Trophoblast cell (in vitro differentiated cells and primary cell): ENCODE measurements around the gene TBX6.
"Not testable (repeated sequence)": the region's sequence is repeated elsewhere in the genome, so short reads cannot be mapped to it uniquely, and the experiment has no call there.

ENCODE experiments used
- DNase-seq, 2 donors: peaks; one replicate each; pipeline ENCODE4 v3.0.0-alpha.2; 2016
- H2AFZ ChIP-seq: 2 replicates; pipeline ENCODE4 v1.6.1; 2013; ENCODE audit warnings: low read length, moderate library complexity, mild to moderate bottlenecking; ENCODE audit not compliant: insufficient read depth, poor library complexity
- H2AK5ac ChIP-seq: 2 replicates; pipeline ENCODE4 v1.6.1; 2013; ENCODE audit warnings: mild to moderate bottlenecking, low read length
- H2BK120ac ChIP-seq: 2 replicates; pipeline ENCODE4 v1.6.1; 2013; ENCODE audit warnings: low read length, mild to moderate bottlenecking, moderate library complexity; ENCODE audit not compliant: insufficient read depth, poor library complexity
- H2BK12ac ChIP-seq: 2 replicates; pipeline ENCODE4 v1.6.1; 2013; ENCODE audit warnings: mild to moderate bottlenecking, low read length, moderate library complexity
- H2BK5ac ChIP-seq: 2 replicates; pipeline ENCODE4 v1.6.1; 2013; ENCODE audit warnings: low read length, low read depth, moderate library complexity, mild to moderate bottlenecking; ENCODE audit not compliant: poor library complexity
- H3K14ac ChIP-seq: 2 replicates; pipeline ENCODE4 v1.6.1; 2013; ENCODE audit warnings: mild to moderate bottlenecking, low read length
- H3K18ac ChIP-seq: 2 replicates; pipeline ENCODE4 v1.6.1; 2013; ENCODE audit warnings: mild to moderate bottlenecking, low read length
- H3K23ac ChIP-seq: 2 replicates; pipeline ENCODE4 v1.6.1; 2013; ENCODE audit warnings: low read length
- H3K27ac ChIP-seq: 2 replicates; pipeline ENCODE4 v1.5.1; 2013; ENCODE audit warnings: low read depth, mild to moderate bottlenecking, inconsistent platforms, low read length, moderate library complexity
- H3K27me3 ChIP-seq: 2 replicates; pipeline ENCODE4 v1.6.1; 2013; ENCODE audit warnings: inconsistent platforms, mild to moderate bottlenecking, low read length, moderate library complexity; ENCODE audit not compliant: insufficient read depth
- H3K36me3 ChIP-seq, 2 experiments: 1 replicate in 1 of 2; 2 replicates in 1 of 2; pipeline ENCODE4 v1.6.1; 2013; ENCODE audit warnings: low read length in 2 of 2, mild to moderate bottlenecking in 2 of 2, moderate library complexity in 1 of 2; ENCODE audit not compliant: insufficient read depth in 2 of 2, control insufficient read depth in 1 of 2
- H3K4ac ChIP-seq: 2 replicates; pipeline ENCODE4 v1.6.1; 2013; ENCODE audit warnings: low read depth, mild to moderate bottlenecking, low read length, moderate library complexity
- H3K4me1 ChIP-seq, 2 experiments: 1 replicate in 1 of 2; 2 replicates in 1 of 2; pipeline ENCODE4 v1.6.1; 2013; ENCODE audit warnings: low read length in 2 of 2, mild to moderate bottlenecking in 2 of 2, moderate library complexity in 1 of 2; ENCODE audit not compliant: insufficient read depth in 2 of 2, control insufficient read depth in 1 of 2
- H3K4me2 ChIP-seq: 2 replicates; pipeline ENCODE4 v1.6.1; 2013; ENCODE audit warnings: inconsistent platforms, mild to moderate bottlenecking, low read length, moderate library complexity
- H3K4me3 ChIP-seq: 2 replicates; pipeline ENCODE4 v1.5.1; 2013; ENCODE audit warnings: mild to moderate bottlenecking, low read depth, low read length, inconsistent platforms
- H3K79me1 ChIP-seq: one replicate; pipeline ENCODE4 v1.6.1; 2013; ENCODE audit warnings: low read length
- H3K79me2 ChIP-seq: 2 replicates; pipeline ENCODE4 v1.6.1; 2013; ENCODE audit warnings: low read length, mild to moderate bottlenecking; ENCODE audit not compliant: control insufficient read depth, insufficient read depth, poor library complexity
- H3K9ac ChIP-seq: 2 replicates; pipeline ENCODE4 v1.6.1; 2013; ENCODE audit warnings: mild to moderate bottlenecking, low read length
- H3K9me3 ChIP-seq: 2 replicates; pipeline ENCODE4 v1.6.1; 2013; ENCODE audit warnings: low read depth, mild to moderate bottlenecking, control low read depth, inconsistent platforms, low read length; ENCODE audit not compliant: insufficient read depth
- H4K12ac ChIP-seq: 2 replicates; pipeline ENCODE4 v1.6.1; 2013; ENCODE audit warnings: low read depth, mild to moderate bottlenecking, low read length, moderate library complexity
- H4K8ac ChIP-seq: 2 replicates; pipeline ENCODE4 v1.6.1; 2013; ENCODE audit warnings: low read depth, mild to moderate bottlenecking, low read length, moderate library complexity
- H4K91ac ChIP-seq: one replicate; pipeline ENCODE4 v1.6.1; 2013; ENCODE audit warnings: low read depth, mild to moderate bottlenecking, low read length, moderate library complexity
- WGBS: extraction: QIAGEN DNeasy Blood & Tissue Kit; methylation state at CpG from one replicate; pipeline ENCODE4 v1.1.7; 2013; ENCODE audit warnings: missing lambda C conversion rate; ENCODE audit not compliant: insufficient read length, insufficient coverage; ENCODE audit errors: extremely low coverage; 5-methylcytosine and 5-hydroxymethylcytosine counted together

TBX6 gene

GRCh38 chr16:30114833-30115232, 23.1 kb upstream of the TBX6 start:
- H2BK12ac ChIP-seq, H3K9ac ChIP-seq, H3K79me1 ChIP-seq, H3K4me1 ChIP-seq, H3K79me2 ChIP-seq, H2AK5ac ChIP-seq, H2AFZ ChIP-seq, H3K18ac ChIP-seq, H3K4ac ChIP-seq, H3K9me3 ChIP-seq, H3K23ac ChIP-seq, H2BK120ac ChIP-seq, H3K14ac ChIP-seq, H4K12ac ChIP-seq, H4K91ac ChIP-seq, H3K4me3 ChIP-seq, H3K4me2 ChIP-seq, DNase-seq, H2BK5ac ChIP-seq, H3K27ac ChIP-seq, H3K27me3 ChIP-seq, H4K8ac ChIP-seq: not testable (repeated sequence)
- no CpG with 5 or more reads among the region's 7 CpGs for WGBS
- peaks cover 17 to 24% of the 10 kb centered on the region in 2 experiments for H3K36me3 ChIP-seq

GRCh38 chr16:30114411-30114810, 22.7 kb upstream of the TBX6 start:
- WGBS: no CpG with 5 or more reads among the region's 11 CpGs
- Histone ChIP-seq H3K36me3 (peaks cover 19 to 24% of the 10 kb centered on the region in 2 experiments), H3K14ac (no peak overlapping the region), H3K9ac (no peak overlapping the region), H3K4me2 (no peak overlapping the region), H3K79me2 (no peaks in the 10 kb centered on the region), H4K8ac (no peak overlapping the region), H3K9me3 (no peaks in the 10 kb centered on the region), H3K4ac (no peak overlapping the region), H3K18ac (no peak overlapping the region), H4K91ac (no peak overlapping the region), H2BK120ac (no peak overlapping the region), H4K12ac (no peak overlapping the region), H2BK12ac (no peak overlapping the region), H3K27ac (no peak overlapping the region), H2AK5ac (no peak overlapping the region), H3K79me1 (no peaks in the 10 kb centered on the region), H3K4me1 (peaks cover 7 to 9% of the 10 kb centered on the region in 2 experiments), H3K27me3 (no peaks in the 10 kb centered on the region), H2BK5ac (no peak overlapping the region), H2AFZ (no peak overlapping the region), H3K23ac (no peak overlapping the region), H3K4me3 (no peak overlapping the region)
- no peak for DNase-seq

GRCh38 chr16:30113711-30114333, 22.1 kb upstream of the TBX6 start:
- WGBS: no CpG with 5 or more reads among the region's 20 CpGs
- Histone ChIP-seq H3K27ac (no peak overlapping the region), H3K14ac (no peak overlapping the region), H2AK5ac (no peak overlapping the region), H3K4me1 (peaks cover 7 to 9% of the 10 kb centered on the region in 2 experiments), H2BK120ac (no peak overlapping the region), H4K8ac (no peak overlapping the region), H3K79me2 (no peaks in the 10 kb centered on the region), H4K12ac (no peak overlapping the region), H3K4me3 (no peak overlapping the region), H3K4ac (no peak overlapping the region), H3K27me3 (no peaks in the 10 kb centered on the region), H3K79me1 (no peaks in the 10 kb centered on the region), H2AFZ (no peak overlapping the region), H3K4me2 (no peak overlapping the region), H3K18ac (no peak overlapping the region), H4K91ac (no peak overlapping the region), H3K23ac (no peak overlapping the region), H2BK12ac (no peak overlapping the region), H3K9me3 (no peaks in the 10 kb centered on the region), H3K9ac (no peak overlapping the region), H3K36me3 (peaks cover 19 to 24% of the 10 kb centered on the region in 2 experiments), H2BK5ac (no peak overlapping the region)
- DNase-seq: no peak

- WGBS: no CpG with 5 or more reads among the region's 20 CpGs
- no peaks in the 10 kb centered on the region for H3K27me3 ChIP-seq
- H2BK120ac ChIP-seq: no peak within 1 kb of the TSS
- peaks cover 16 to 23% of the 10 kb centered on the region in 2 experiments for H3K36me3 ChIP-seq
- no peak within 1 kb of the TSS for H2BK12ac ChIP-seq
- no peak within 1 kb of the TSS for H4K91ac ChIP-seq
- no peak within 1 kb of the TSS for H3K14ac ChIP-seq
- no peak within 1 kb of the TSS for H2AFZ ChIP-seq
- no peak within 1 kb of the TSS for H3K9ac ChIP-seq
- no peak within 1 kb of the TSS for H3K27ac ChIP-seq
- H3K79me1 ChIP-seq: no peaks in the 10 kb centered on the region
- no peak within 1 kb of the TSS for H4K8ac ChIP-seq
- no peak within 1 kb of the TSS for H3K23ac ChIP-seq
- peaks cover 3 to 5% of the 10 kb centered on the region in 2 experiments for H3K4me1 ChIP-seq
- H2BK5ac ChIP-seq: no peak within 1 kb of the TSS
- no peak within 1 kb of the TSS for H3K4me2 ChIP-seq
- H3K4me3 ChIP-seq: no peak within 1 kb of the TSS
- no peaks in the 10 kb centered on the region for H3K9me3 ChIP-seq
- peak in 1 of 2 donors; percentile 58 for DNase-seq
- no peak within 1 kb of the TSS for H3K4ac ChIP-seq
- no peaks in the 10 kb centered on the region for H3K79me2 ChIP-seq
- no peak within 1 kb of the TSS for H3K18ac ChIP-seq
- no peak within 1 kb of the TSS for H2AK5ac ChIP-seq
- H4K12ac ChIP-seq: no peak within 1 kb of the TSS
These were observed 21.4 kb upstream of the TBX6 start, which contains the start of gene GDPD3 for GRCh38 chr16:30113031-30113710. GDPD3 (minus strand) TSS chr16:30113537; CDS start chr16:30113478, 59 bp downstream.
